Hepatocyte (in vitro differentiated cells): ENCODE results near the gene CCNG2. TPM values are rescaled to one million over a fixed set of nuclear protein-coding genes. Genes with fewer than 3 reads are reported as not detected.

ENCODE experiments used
- DNase-seq: peaks from one replicate; pipeline ENCODE4 v3.0.0-alpha.2; 2016; ENCODE audit warnings: low spot score
- H2AFZ ChIP-seq: fragments of 200-600 bp; sonication (generic); 2 replicates; pipeline ENCODE4 v1.6.0; 2016; ENCODE audit warnings: antibody characterized with exemption, mild to moderate bottlenecking
- H3K27ac ChIP-seq: fragments of 200-600 bp; sonication (generic); 2 replicates; pipeline ENCODE4 v1.5.1; 2016; ENCODE audit warnings: mild to moderate bottlenecking
- H3K27me3 ChIP-seq: fragments of 200-600 bp; sonication (generic); 2 replicates; pipeline ENCODE4 v1.6.1; 2016
- H3K36me3 ChIP-seq: fragments of 200-600 bp; sonication (generic); replicated peaks from 2 replicates; pipeline ENCODE4 v1.5.1; 2016; ENCODE audit warnings: low read depth; ENCODE audit not compliant: insufficient read depth
- H3K4me1 ChIP-seq: fragments of 200-600 bp; sonication (generic); 2 replicates; pipeline ENCODE4 v1.5.1; 2016; ENCODE audit warnings: mild to moderate bottlenecking, moderate library complexity; ENCODE audit not compliant: insufficient read depth
- H3K4me2 ChIP-seq: fragments of 200-600 bp; sonication (generic); 2 replicates; pipeline ENCODE4 v1.6.0; 2016
- H3K4me3 ChIP-seq: fragments of 200-600 bp; sonication (generic); 2 replicates; pipeline ENCODE4 v1.5.1; 2016; ENCODE audit warnings: mild to moderate bottlenecking
- H3K79me2 ChIP-seq: fragments of 200-600 bp; sonication (generic); 2 replicates; pipeline ENCODE4 v1.6.0; 2017; ENCODE audit warnings: mild to moderate bottlenecking
- H3K9me2 ChIP-seq: fragments of 200-600 bp; sonication (generic); replicated peaks from 2 replicates; pipeline ENCODE4 v1.6.0; 2017; ENCODE audit warnings: mild to moderate bottlenecking; ENCODE audit not compliant: insufficient read depth
- H3K9me3 ChIP-seq: fragments of 200-600 bp; sonication (generic); 2 replicates; pipeline ENCODE4 v1.5.1; 2016; ENCODE audit warnings: low read depth, mild to moderate bottlenecking
- H4K20me1 ChIP-seq: fragments of 200-600 bp; sonication (generic); 2 replicates; pipeline ENCODE4 v1.6.0; 2016; ENCODE audit warnings: mild to moderate bottlenecking; ENCODE audit not compliant: insufficient read depth, poor library complexity, severe bottlenecking
- CTCF ChIP-seq: fragments of 200-600 bp; sonication (generic); IDR thresholded peaks from 2 replicates; pipeline ENCODE4 v1.5.1; 2016; ENCODE audit warnings: antibody characterized with exemption, mild to moderate bottlenecking; ENCODE audit not compliant: poor library complexity
- EZH2 ChIP-seq: fragments of 200-600 bp; sonication (generic); IDR thresholded peaks from 2 replicates; pipeline ENCODE4 v1.6.1; 2016; ENCODE audit warnings: antibody characterized with exemption, mild to moderate bottlenecking, borderline replicate concordance
- EZH2phosphoT487 ChIP-seq: fragments of 200-600 bp; sonication (generic); IDR thresholded peaks from one replicate; pipeline ENCODE4 v1.6.1; 2018; ENCODE audit warnings: antibody characterized with exemption, mild to moderate bottlenecking, low read depth, moderate library complexity; ENCODE audit not compliant: unreplicated experiment, severe bottlenecking
- WGBS: methylation state at CpG from one replicate; pipeline ENCODE4 v1.1.6; 2016; ENCODE audit warnings: low lambda C conversion rate; ENCODE audit errors: missing lambda C conversion rate; 5-methylcytosine and 5-hydroxymethylcytosine counted together
- polyA plus RNA-seq: library from polyadenylated mRNA; unstranded; fragments of >200 nt; fragmentation: Nextera tagmentation; extraction: Ambion mirVana; gene quantifications from 2 replicates; pipeline ENCODE4 v1.2.1, GENCODE V29; 2016
- total RNA-seq: library from RNA; depleted of rRNA; stranded (reverse); fragments of >200 nt; gene quantifications from 2 replicates; pipeline ENCODE4 v1.2.3, GENCODE V29; 2014

Gene CCNG2
- total and polyA plus RNA-seq, 2 experiments from 2014 or later = 73.8 to 127 TPM

GRCh38 chr4:77117721-77118120 lies 39.3 kb upstream of the CCNG2 start:
- Histone ChIP-seq H3K27me3 (no peaks in the 10 kb centered on the region), H3K4me1 (no peaks in the 10 kb centered on the region), H3K27ac (no peak overlapping the region), H4K20me1 (no peaks in the 10 kb centered on the region), H3K79me2 (no peaks in the 10 kb centered on the region), H3K4me3 (no peak overlapping the region), H3K9me3 (no peaks in the 10 kb centered on the region), H3K4me2 (no peak overlapping the region), H3K9me2 (no peaks in the 10 kb centered on the region), H2AFZ (no peak overlapping the region), H3K36me3 (no peaks in the 10 kb centered on the region)
- no peak for TF ChIP-seq EZH2
- TF ChIP-seq CTCF = no peak
- TF ChIP-seq EZH2phosphoT487 = no peak
- no peak for DNase-seq

GRCh38 chr4:77120886-77121508 lies 36.0 kb upstream of the CCNG2 start:
- H3K27me3 ChIP-seq = no peaks in the 10 kb centered on the region
- WGBS = 96% methylated on average over 8 of the region's 8 CpGs
- no peaks in the 10 kb centered on the region for H3K79me2 ChIP-seq
- H3K27ac ChIP-seq = peak overlapping the region; percentile 28
- peaks cover 9% of the 10 kb centered on the region for H3K4me1 ChIP-seq
- H3K4me2 ChIP-seq = no peak overlapping the region
- no peak for DNase-seq
- no peak overlapping the region for H2AFZ ChIP-seq
- H4K20me1 ChIP-seq = no peaks in the 10 kb centered on the region
- H3K36me3 ChIP-seq = no peaks in the 10 kb centered on the region
- no peaks in the 10 kb centered on the region for H3K9me3 ChIP-seq
- H3K4me3 ChIP-seq = no peak overlapping the region
- no peaks in the 10 kb centered on the region for H3K9me2 ChIP-seq
- no peak for TF ChIP-seq CTCF
- TF ChIP-seq EZH2 = no peak
- TF ChIP-seq EZH2phosphoT487 = no peak

- H2AFZ ChIP-seq = no peak overlapping the region
- H3K36me3 ChIP-seq = no peaks in the 10 kb centered on the region
- no peaks in the 10 kb centered on the region for H3K9me3 ChIP-seq
- no peak overlapping the region for H3K27ac ChIP-seq
- no peaks in the 10 kb centered on the region for H3K27me3 ChIP-seq
- TF ChIP-seq EZH2 (no peak), CTCF (no peak), EZH2phosphoT487 (no peak)
- no peak overlapping the region for H3K4me3 ChIP-seq
- WGBS = 60% methylated on average over 5 of the region's 5 CpGs
- H3K4me2 ChIP-seq = no peak overlapping the region
- H3K79me2 ChIP-seq = no peaks in the 10 kb centered on the region
- peaks cover 12% of the 10 kb centered on the region for H3K4me1 ChIP-seq
- DNase-seq = no peak
- no peaks in the 10 kb centered on the region for H3K9me2 ChIP-seq
- no peaks in the 10 kb centered on the region for H4K20me1 ChIP-seq
Observed at GRCh38 chr4:77121736-77122240, 35.2 kb upstream of the CCNG2 start.

- no peaks in the 10 kb centered on the region for H3K79me2 ChIP-seq
- no peaks in the 10 kb centered on the region for H3K9me3 ChIP-seq
- H3K9me2 ChIP-seq = no peaks in the 10 kb centered on the region
- WGBS = 61% methylated on average over 4 of the region's 4 CpGs
- H3K27ac ChIP-seq = no peak overlapping the region
- H3K4me2 ChIP-seq = no peak overlapping the region
- no peaks in the 10 kb centered on the region for H3K27me3 ChIP-seq
- H3K4me3 ChIP-seq = no peak overlapping the region
- H3K36me3 ChIP-seq = no peaks in the 10 kb centered on the region
- no peak for TF ChIP-seq CTCF
- TF ChIP-seq EZH2 = no peak
- no peak for TF ChIP-seq EZH2phosphoT487
- peaks cover 12% of the 10 kb centered on the region for H3K4me1 ChIP-seq
- no peaks in the 10 kb centered on the region for H4K20me1 ChIP-seq
- H2AFZ ChIP-seq = no peak overlapping the region
- DNase-seq = no peak
Observed at GRCh38 chr4:77122656-77123055, 34.4 kb upstream of the CCNG2 start.
